ENCODE data around the gene AHRR.
"Not testable (repeated sequence)": the region's sequence is repeated elsewhere in the genome, so short reads cannot be mapped to it uniquely, and the experiment has no call there.

AHRR gene

GRCh38 chr5:321230-321725 is at the start of gene AHRR:
AHRR (plus strand) TSS chr5:321714; CDS start chr5:343903, 22,189 bp downstream.
- peak in 1 of 2 donors; percentile 20 for DNase-seq

- not testable (repeated sequence) for DNase-seq
These were observed 49.7 kb upstream of the AHRR start for GRCh38 chr5:271828-272167.

GRCh38 chr5:273091-273490 is 48.4 kb upstream of the AHRR start:
- DNase-seq = not testable (repeated sequence)

GRCh38 chr5:273491-273890 is 48.0 kb upstream of the AHRR start:
- not testable (repeated sequence) for DNase-seq

- DNase-seq = not testable (repeated sequence)
These were observed 47.2 kb upstream of the AHRR start for GRCh38 chr5:274346-274745.

- no peak for DNase-seq
These were observed 42.9 kb upstream of the AHRR start for GRCh38 chr5:278646-279045.

GRCh38 chr5:279051-279665 is 42.4 kb upstream of the AHRR start:
- not testable (repeated sequence) for DNase-seq

GRCh38 chr5:285991-286557 is 35.4 kb upstream of the AHRR start:
- no peak for DNase-seq

- DNase-seq = not testable (repeated sequence)
These were observed 31.3 kb upstream of the AHRR start for GRCh38 chr5:290200-290599.

- not testable (repeated sequence) for DNase-seq
These were observed 30.2 kb upstream of the AHRR start for GRCh38 chr5:291345-291744.

- DNase-seq = not testable (repeated sequence)
These were observed 26.7 kb upstream of the AHRR start for GRCh38 chr5:294788-295187.

GRCh38 chr5:296207-296606 is 25.3 kb upstream of the AHRR start:
- DNase-seq = not testable (repeated sequence)

- DNase-seq = peak in 1 of 2 donors; percentile 13
These were observed 24.6 kb upstream of the AHRR start for GRCh38 chr5:296954-297353.

GRCh38 chr5:297448-297847 is 24.1 kb upstream of the AHRR start:
- DNase-seq = not testable (repeated sequence)

- not testable (repeated sequence) for DNase-seq
These were observed 23.4 kb upstream of the AHRR start for GRCh38 chr5:297991-298736.

GRCh38 chr5:298737-299125 is 22.8 kb upstream of the AHRR start:
- DNase-seq = no peak

GRCh38 chr5:299921-300320 is 21.6 kb upstream of the AHRR start:
- DNase-seq = not testable (repeated sequence)

- DNase-seq = not testable (repeated sequence)
These were observed 20.7 kb upstream of the AHRR start for GRCh38 chr5:300691-301435.

- not testable (repeated sequence) for DNase-seq
These were observed 19.1 kb upstream of the AHRR start for GRCh38 chr5:302416-302815.

- DNase-seq = no peak
These were observed 18.5 kb upstream of the AHRR start for GRCh38 chr5:302966-303365.

GRCh38 chr5:303741-304140 is 17.8 kb upstream of the AHRR start:
- not testable (repeated sequence) for DNase-seq

- no peak for DNase-seq
These were observed 16.5 kb upstream of the AHRR start for GRCh38 chr5:305050-305449.

GRCh38 chr5:305459-305858 is 16.1 kb upstream of the AHRR start:
- no peak for DNase-seq

Data from CD4-positive, alpha-beta T cell treated with Interleukin-1 beta for 1 hour (primary cell).